ENCODE data around the gene KIF3B. TPM values are rescaled to one million over a fixed set of nuclear protein-coding genes. Genes with fewer than 3 reads are reported as not detected.
"Not testable (repeated sequence)": the region's sequence is repeated elsewhere in the genome, so short reads cannot be mapped to it uniquely, and the experiment has no call there.

KIF3B gene
- total RNA-seq, 1 donor from 2014 or later = 60.9 TPM

GRCh38 chr20:32294071-32294470 lies 16.6 kb downstream of the KIF3B start:
- no peak for DNase-seq (ENCODE audit: low read depth)

DNA sequence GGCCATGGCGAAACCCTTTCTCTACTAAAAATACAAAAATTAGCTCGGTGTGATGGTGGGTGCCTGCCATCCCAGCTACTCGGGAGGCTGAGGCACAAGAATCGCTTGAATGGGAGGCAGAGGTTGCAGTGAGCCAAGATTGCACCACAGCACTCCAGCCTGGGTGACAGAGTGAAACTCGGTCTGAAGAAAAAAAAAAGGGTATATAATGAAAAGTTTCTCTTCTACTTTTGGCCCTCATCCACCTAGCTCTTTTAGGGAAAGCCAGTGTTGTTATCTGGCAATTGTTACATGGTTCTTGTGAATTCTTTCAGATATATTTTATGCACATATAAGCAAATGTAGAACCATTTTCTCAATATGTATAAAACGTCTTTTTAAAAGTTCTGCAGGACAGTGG lies 19.0 kb downstream of the KIF3B start:
- DNase-seq (ENCODE audit: low read depth) = no peak

GRCh38 chr20:32296819-32297420 lies 19.5 kb downstream of the KIF3B start:
- DNase-seq (ENCODE audit: low read depth) = no peak

- DNase-seq (ENCODE audit: low read depth) = no peak
Observed at GRCh38 chr20:32297439-32297838, 20.0 kb downstream of the KIF3B start.

- no peak for DNase-seq (ENCODE audit: low read depth)
Observed at GRCh38 chr20:32300647-32301046, 23.2 kb downstream of the KIF3B start.

- DNase-seq (ENCODE audit: low read depth) = no peak
Observed at GRCh38 chr20:32301719-32302506, 24.5 kb downstream of the KIF3B start.

DNA sequence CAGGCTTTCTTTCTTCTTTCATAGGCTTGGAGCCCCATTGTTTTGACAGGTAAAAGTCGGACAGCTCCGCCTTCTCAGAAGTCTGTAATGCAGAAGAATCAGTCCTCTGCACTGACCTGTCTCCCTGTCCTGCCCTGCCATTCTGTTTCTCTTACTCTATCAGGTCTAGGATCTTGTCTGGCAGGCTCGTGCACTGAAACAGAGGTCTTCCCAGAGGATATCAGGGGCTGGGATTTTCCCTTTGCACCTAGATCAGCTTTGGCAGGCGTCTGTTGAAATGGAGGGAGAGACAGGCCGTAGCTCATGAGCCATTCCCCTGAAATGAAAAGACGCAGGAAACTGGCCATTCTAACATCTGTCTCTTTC lies 25.0 kb downstream of the KIF3B start:
- DNase-seq (ENCODE audit: low read depth) = no peak

- DNase-seq (ENCODE audit: low read depth) = no peak
Observed at GRCh38 chr20:32304131-32304746, 26.8 kb downstream of the KIF3B start.

DNA sequence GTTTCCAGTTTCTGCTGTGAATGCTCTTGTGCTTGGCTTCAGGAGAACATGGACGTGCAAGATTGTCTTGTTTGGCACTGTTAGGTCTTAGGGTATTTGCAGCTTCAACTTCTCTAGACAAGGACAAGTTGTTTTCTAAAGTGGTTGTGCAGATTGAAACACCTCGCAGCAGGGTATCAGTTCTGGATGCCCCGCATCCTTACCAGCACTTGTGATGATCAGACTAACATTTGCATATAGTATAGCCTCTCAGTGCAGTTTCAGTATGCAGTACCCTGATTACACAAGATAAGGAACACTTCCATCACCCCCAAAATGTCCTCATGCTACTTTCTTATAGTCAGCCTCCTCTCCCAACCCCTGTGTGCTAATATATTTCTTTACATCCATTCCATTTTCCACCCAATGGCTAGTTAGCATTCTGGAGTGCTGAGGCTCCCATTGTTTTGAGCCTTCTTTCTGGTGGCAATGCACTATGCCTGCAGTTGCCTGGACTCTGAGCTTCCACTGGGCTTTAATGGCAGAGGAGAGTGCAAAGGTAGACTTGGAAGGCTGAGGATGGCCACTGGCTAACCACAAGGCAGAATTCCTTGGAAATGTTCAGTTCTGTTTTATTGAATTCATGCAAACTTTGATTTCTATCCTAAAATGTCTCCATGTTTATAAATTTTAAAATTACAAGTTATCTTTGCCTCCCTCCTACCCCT lies 35.4 kb downstream of the KIF3B start:
- DNase-seq (ENCODE audit: low read depth) = no peak

DNA sequence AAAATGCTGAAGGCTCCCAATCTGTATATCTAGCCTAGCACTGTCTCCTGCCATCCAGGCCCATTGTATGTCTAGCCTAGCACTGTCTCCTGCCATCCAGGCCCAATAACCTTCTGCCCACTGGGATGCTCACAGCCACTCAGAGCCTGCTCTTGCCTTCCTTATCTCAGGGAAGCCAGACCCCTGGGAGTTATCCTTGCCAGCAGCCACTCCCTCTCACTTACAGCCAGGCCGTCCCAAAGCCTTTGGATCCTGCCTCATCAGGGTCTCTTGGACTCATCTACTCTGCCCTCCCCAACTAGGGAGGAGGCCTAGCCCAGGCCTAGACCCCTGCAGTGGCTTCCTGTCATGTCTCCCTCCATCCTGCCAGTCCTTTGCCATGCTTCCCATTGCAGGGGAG lies 37.3 kb downstream of the KIF3B start:
- DNase-seq (ENCODE audit: low read depth) = no peak

DNA sequence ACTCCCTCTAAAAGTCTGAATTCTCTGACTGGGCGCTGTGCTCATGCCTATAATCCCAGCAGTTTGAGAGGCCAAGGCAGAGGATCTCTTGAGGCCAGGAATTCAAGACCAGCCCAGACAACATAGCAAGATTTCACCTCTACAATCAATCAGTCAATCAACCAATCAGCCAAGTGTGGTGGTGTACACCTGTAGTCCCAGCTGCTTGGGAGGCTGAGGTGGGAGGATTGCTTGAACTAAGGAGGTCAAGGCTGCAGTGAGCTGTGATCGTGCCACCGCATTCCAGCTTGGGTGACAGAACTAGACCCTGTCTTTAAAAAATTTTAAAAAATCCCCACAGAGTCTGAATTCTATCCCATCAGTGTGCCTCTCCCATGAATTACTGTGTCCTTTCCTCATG lies 37.9 kb downstream of the KIF3B start:
- no peak for DNase-seq (ENCODE audit: low read depth)

DNA sequence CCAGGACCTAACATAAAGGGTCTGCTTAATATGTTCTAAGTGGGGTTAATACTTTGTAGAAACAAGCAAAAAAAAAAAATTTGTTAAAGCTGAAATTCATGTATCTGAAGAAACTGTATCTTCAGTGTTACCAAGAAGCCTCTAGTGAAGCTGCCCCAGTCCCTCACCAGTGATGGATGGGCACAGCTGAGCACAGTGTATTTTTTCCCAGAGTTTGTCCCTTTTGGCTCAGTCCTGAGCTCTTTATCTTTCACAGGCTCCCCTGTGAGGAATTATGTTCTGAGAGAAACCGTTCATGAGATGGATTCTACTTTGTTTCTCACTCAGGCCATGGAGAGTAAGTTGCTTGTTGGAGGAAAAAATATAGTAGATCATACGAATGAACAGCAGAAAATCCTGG lies 38.4 kb downstream of the KIF3B start:
- DNase-seq (ENCODE audit: low read depth) = no peak

GRCh38 chr20:32316667-32317066 lies 39.2 kb downstream of the KIF3B start:
- no peak for DNase-seq (ENCODE audit: low read depth)

GRCh38 chr20:32319100-32319499 lies 41.6 kb downstream of the KIF3B start:
- no peak for DNase-seq (ENCODE audit: low read depth)

- DNase-seq (ENCODE audit: low read depth) = no peak
Observed at GRCh38 chr20:32320305-32320704, 42.9 kb downstream of the KIF3B start.

DNA sequence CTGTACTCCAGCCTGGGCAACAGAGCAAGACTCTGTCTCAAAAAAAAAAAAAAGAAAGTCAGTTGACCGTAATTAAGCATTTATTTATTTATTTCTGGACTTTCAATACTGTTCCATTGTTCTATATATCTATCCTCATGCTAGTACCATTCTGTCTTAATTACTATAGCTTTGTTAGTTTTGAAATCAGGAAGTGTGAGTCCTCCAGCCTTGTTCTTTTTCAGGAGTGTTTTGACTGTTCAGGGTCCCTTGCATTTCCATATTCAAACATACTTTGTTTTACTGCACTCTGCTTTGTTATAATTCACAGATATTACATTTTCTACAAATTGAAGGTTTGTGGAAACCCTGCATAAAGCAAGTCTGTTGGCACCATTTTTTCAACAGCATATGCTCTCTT lies 43.9 kb downstream of the KIF3B start:
- DNase-seq (ENCODE audit: low read depth) = no peak

- DNase-seq (ENCODE audit: low read depth) = not testable (repeated sequence)
Observed at GRCh38 chr20:32322260-32322659, 44.8 kb downstream of the KIF3B start.

DNA sequence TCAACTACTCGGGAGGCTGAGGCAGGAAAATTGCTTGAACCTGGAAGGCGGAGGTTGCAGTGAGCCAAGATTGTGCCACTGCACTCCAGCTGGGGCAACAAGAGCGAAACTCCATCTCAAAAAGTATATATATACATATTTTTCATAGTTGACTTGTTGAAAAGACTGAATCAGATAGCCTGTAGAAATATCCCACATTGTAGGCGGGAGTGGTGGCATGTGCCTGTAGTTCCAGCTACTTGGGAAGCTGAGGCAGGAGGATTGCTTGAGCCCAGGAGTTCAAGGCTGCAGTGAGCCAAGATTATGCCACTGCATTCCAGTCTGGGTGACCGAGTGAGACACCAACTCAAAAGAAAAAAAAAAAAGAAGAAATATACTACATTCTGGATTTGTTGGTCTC lies 46.3 kb downstream of the KIF3B start:
- DNase-seq (ENCODE audit: low read depth) = not testable (repeated sequence)

- DNase-seq (ENCODE audit: low read depth) = peak; percentile 66
Observed at GRCh38 chr20:32325706-32326503, 48.5 kb downstream of the KIF3B start.

DNA sequence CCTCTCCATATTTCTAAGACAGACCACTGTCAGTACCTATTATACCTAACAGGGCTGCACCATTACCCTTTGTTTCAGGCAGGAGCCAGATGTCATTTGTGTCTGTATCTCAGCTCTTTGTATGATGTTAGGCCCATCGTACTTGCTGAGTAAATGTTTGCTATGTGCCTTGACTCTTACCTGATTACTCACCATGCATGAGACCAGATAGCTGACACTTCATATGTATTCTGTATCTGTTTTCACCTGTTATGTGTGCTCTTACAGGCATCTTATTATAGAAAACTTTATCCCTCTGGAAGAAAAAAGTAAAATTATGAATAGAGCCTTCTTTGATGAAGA lies 49.0 kb downstream of the KIF3B start:
- DNase-seq (ENCODE audit: low read depth) = peak; percentile 10

- peak; percentile 71 for DNase-seq (ENCODE audit: low read depth)
Observed at GRCh38 chr20:32327087-32327681, 49.7 kb downstream of the KIF3B start.
